GM12878 (cell line): ENCODE measurements around the gene CYP1A2. TPM values are rescaled to one million over a fixed set of nuclear protein-coding genes. Genes with fewer than 3 reads are reported as not detected.

Source experiments
- ATAC-seq: fragments of 200-7000 bp; cut with Tn5 transposase; 3 replicates; pipeline ENCODE4 v1.9.1; 2020; ENCODE audit warnings: mild to moderate bottlenecking, moderate library complexity
- BruUV-seq: library from RNA; stranded (reverse); fragments of 400-500 nt; replicated peaks from 2 replicates; lab custom pipeline; 2021; lab: Mats Ljungman, UMichigan
- CTCF ChIA-PET: fragments of 300-600 bp; sonication (Branson Sonifier 250); formaldehyde crosslinking; extraction: SDS; loops from one replicate; lab custom pipeline; 2021; ENCODE audit warnings: inconsistent platforms; lab: Yijun Ruan, JAX
- POLR2A ChIA-PET: fragments of 350-600 bp; formaldehyde crosslinking; extraction: SDS; loops from one replicate; lab custom pipeline; 2021; ENCODE audit warnings: inconsistent platforms; lab: Charles Lee
- RAD21 ChIA-PET: fragments of 300-600 bp; sonication (Branson Sonifier 250); formaldehyde crosslinking; loops from one replicate; lab custom pipeline; 2023; ENCODE audit warnings: antibody characterized with exemption; ENCODE audit not compliant: unreplicated experiment; lab: Charles Lee
- SMC1A ChIA-PET: fragments of 300-600 bp; sonication (Branson Sonifier 250); formaldehyde crosslinking; loops from one replicate; lab custom pipeline; 2023; ENCODE audit not compliant: unreplicated experiment, uncharacterized antibody; lab: Charles Lee
- DNase-seq: peaks from one replicate; pipeline ENCODE4 v3.0.0-alpha.2; 2011; ENCODE audit warnings: low read depth, low spot score
- FAIRE-seq: peaks from 3 replicates; lab custom pipeline; 2011; peaks lifted over from hg19 to GRCh38; lab: Jason Lieb, UNC
- H2AFZ ChIP-seq: 2 replicates; pipeline ENCODE4 v1.6.0; 2011; ENCODE audit warnings: low read depth, low read length, control low read depth; ENCODE audit not compliant: control insufficient read depth
- H3K27ac ChIP-seq: 2 replicates; pipeline ENCODE4 v1.5.1; 2011; ENCODE audit warnings: control low read depth; ENCODE audit not compliant: control insufficient read depth, insufficient read depth
- H3K27me3 ChIP-seq, 2 experiments: replicated peaks in 1 of 2; 2 replicates each; pipeline versions ENCODE4 v1.6.0 to v1.6.1; 2011; ENCODE audit warnings: low read length in 1 of 2; ENCODE audit not compliant: control insufficient read depth in 2 of 2, insufficient read depth in 2 of 2
- H3K36me3 ChIP-seq, 2 experiments: 2 replicates each; pipeline ENCODE4 v1.5.1; 2011; ENCODE audit warnings: low read length in 1 of 2; ENCODE audit not compliant: control insufficient read depth in 2 of 2, insufficient read depth in 2 of 2
- H3K4me1 ChIP-seq: 2 replicates; pipeline ENCODE4 v1.6.1; 2011; ENCODE audit warnings: mild to moderate bottlenecking, low read length, moderate library complexity, mixed read lengths; ENCODE audit not compliant: control insufficient read depth, insufficient read depth
- H3K4me2 ChIP-seq: 2 replicates; pipeline ENCODE4 v1.6.0; 2011; ENCODE audit warnings: control low read depth; ENCODE audit not compliant: control insufficient read depth, insufficient read depth
- H3K4me3 ChIP-seq: fragments of 200-600 bp; sonication (generic); 2 replicates; pipeline ENCODE4 v1.5.1; 2016
- H3K79me2 ChIP-seq: 2 replicates; pipeline ENCODE4 v1.6.0; 2011; ENCODE audit warnings: low read length; ENCODE audit not compliant: control insufficient read depth, insufficient read depth
- H3K9ac ChIP-seq: 2 replicates; pipeline ENCODE4 v1.8.0; 2011; ENCODE audit warnings: low read length, control low read depth, mixed read lengths; ENCODE audit not compliant: control insufficient read depth, insufficient read depth
- H3K9me3 ChIP-seq: replicated peaks from 3 replicates; pipeline ENCODE4 v1.5.1; 2011; ENCODE audit warnings: mild to moderate bottlenecking, low read length; ENCODE audit not compliant: control insufficient read depth, insufficient read depth
- H4K20me1 ChIP-seq: 2 replicates; pipeline ENCODE4 v1.6.0; 2011; ENCODE audit not compliant: control insufficient read depth, insufficient read depth
- BCL11A ChIP-seq: IDR thresholded peaks from 2 replicates; pipeline ENCODE4 v1.6.1; 2011; ENCODE audit warnings: low read depth, low read length
- GABPA ChIP-seq: IDR thresholded peaks from 2 replicates; pipeline ENCODE4 v1.6.1; 2014; ENCODE audit warnings: antibody characterized with exemption, low read depth, mild to moderate bottlenecking, inconsistent platforms
- KLF5 ChIP-seq: fragments of 450-650 bp; IDR thresholded peaks from 2 replicates; pipeline ENCODE4 v1.6.1; 2014; ENCODE audit warnings: mild to moderate bottlenecking; ENCODE audit not compliant: partially characterized antibody
- POLR2AphosphoS2 ChIP-seq: IDR thresholded peaks from 2 replicates; pipeline ENCODE4 v1.6.1; 2011; ENCODE audit warnings: low read depth, mild to moderate bottlenecking, low read length, improper control_type of control experiment, moderate library complexity
- POU2F2 ChIP-seq: IDR thresholded peaks from 3 replicates; pipeline ENCODE4 v1.6.1; 2011; ENCODE audit warnings: low read depth, mild to moderate bottlenecking, low read length, borderline replicate concordance
- SIX5 ChIP-seq: IDR thresholded peaks from 2 replicates; pipeline ENCODE4 v1.6.1; 2011; ENCODE audit warnings: mild to moderate bottlenecking, low read depth, low read length, moderate library complexity; ENCODE audit not compliant: severe bottlenecking
- SREBF2 ChIP-seq: IDR thresholded peaks from 2 replicates; pipeline ENCODE4 v1.6.1; 2012; ENCODE audit warnings: mild to moderate bottlenecking, low read length
- ZBTB11 ChIP-seq: fragments of 450-650 bp; formaldehyde crosslinking; IDR thresholded peaks from 2 replicates; pipeline ENCODE4 v1.5.0; 2022; ENCODE audit warnings: mild to moderate bottlenecking, missing genetic modification characterization
- WGBS: methylation state at CpG from one replicate; pipeline ENCODE4 v1.1.6; 2016; ENCODE audit warnings: low lambda C conversion rate; ENCODE audit not compliant: insufficient replicate concordance, insufficient coverage; ENCODE audit errors: missing lambda C conversion rate; 5-methylcytosine and 5-hydroxymethylcytosine counted together
- in situ Hi-C: fragments of 300-500 bp; cut with MboI; formaldehyde crosslinking; loops from 9 replicates; pipeline ENCODE4 v1.14.3; 2018; ENCODE audit warnings: mixed read lengths
- intact Hi-C: fragments of 100-400 bp; cut with micrococcal nuclease; formaldehyde crosslinking; loops from one replicate; pipeline ENCODE4 v1.14.2; 2022; ENCODE audit not compliant: unreplicated experiment
- polyA plus RNA-seq, 11 experiments: library from polyadenylated mRNA; depleted of rRNA in 4 of 11; unstranded in 6 of 11; stranded (reverse) in 5 of 11; fragments of >200 nt; fragmentation: Nextera tagmentation in 4 of 11; fragmentation: Illumina TruSeq in 1 of 11; extraction: Ambion mirVana in 4 of 11; extraction: Trizol in 1 of 11; gene quantifications; 1 replicate in 1 of 11; 2 replicates in 10 of 11; pipeline versions ENCODE4 v1.2.1 to v1.2.3, GENCODE V29; 2011 to 2016; ENCODE audit warnings: inconsistent platforms in 2 of 11, missing spikeins in 2 of 11, low read depth in 1 of 11
- total RNA-seq, 4 experiments: library from RNA; depleted of rRNA in 3 of 4; stranded (reverse); fragments of >200 nt in 3 of 4; fragmentation: Illumina TruSeq in 1 of 4; extraction: Trizol in 1 of 4; gene quantifications; 2 replicates each; pipeline versions ENCODE4 v1.2.1 to v1.2.3, GENCODE V29; 2013 to 2021

Gene CYP1A2
- total and polyA plus RNA-seq, 10 of the 15 experiments (the other 5 are each of a cell fraction or from before 2014, with no cell fraction given), result 0.03 to 0.09 (median 0.05) TPM; not detected in 7

- no peak for TF ChIP-seq ZBTB11 (CRISPR knock-in tag)
- no peak for TF ChIP-seq BCL11A
- no peak for TF ChIP-seq SIX5
- no peak for TF ChIP-seq SREBF2
- no peak for TF ChIP-seq KLF5
- no peak for TF ChIP-seq POLR2AphosphoS2
- TF ChIP-seq, all 136 proteins: peak for 0
Measured at GRCh38 chr15:74778599-74778970, 29.9 kb downstream of the CYP1A2 start (continued).

GRCh38 chr15:74779162-74779648 lies 30.6 kb downstream of the CYP1A2 start:
- BruUV-seq, result no TSS peak
- DNase-seq (no peak), FAIRE-seq (no peak), ATAC-seq (no peak)
- TF ChIP-seq GABPA, result no peak
- TF ChIP-seq POLR2AphosphoS2, result no peak
- no peak for TF ChIP-seq POU2F2
- ChIA-PET POLR2A (interaction anchor here (0.7 to 17.5 kb wide), 7 partner anchors 10 to 395 kb away, joined by 3 to 602 read pairs (median 8); partner anchors contain the start of gene CSK), CTCF (interaction anchor here (0.6 to 25.9 kb wide), 8 partner anchors 3 to 756 kb away, joined by 3 to 1288 read pairs (median 10); partner anchors contain the start of gene CSK), SMC1A (interaction anchor here (1.2 to 17.6 kb wide), 4 partner anchors 7 to 171 kb away, joined by 3 to 811 read pairs (median 56); partner anchors contain the start of gene FAM219B), RAD21 (interaction anchor here (0.9 to 25.2 kb wide), 6 partner anchors 0 to 394 kb away, joined by 3 to 1186 read pairs (median 6); partner anchors contain the start of gene CSK)
- H3K27ac ChIP-seq, result peak overlapping the region; percentile 96; the same call in 1 of the 2 replicates
- peak overlapping the region; percentile 11 for H3K4me2 ChIP-seq
- H3K27me3 ChIP-seq, result no peaks in the 10 kb centered on the region
- H3K4me1 ChIP-seq, result peaks cover 73% of the 10 kb centered on the region
- WGBS, result 19% methylated on average over 7 of the region's 7 CpGs
- no peaks in the 10 kb centered on the region for H4K20me1 ChIP-seq
- H3K36me3 ChIP-seq, result no peaks in the 10 kb centered on the region; a peak in 1 of 4 replicates
- no peaks in the 10 kb centered on the region for H3K9me3 ChIP-seq
- H3K9ac ChIP-seq, result no peak overlapping the region
- H3K4me3 ChIP-seq, result no peak overlapping the region
- in situ Hi-C loops, result no loop called here
- peaks cover 43% of the 10 kb centered on the region for H3K79me2 ChIP-seq
- H2AFZ ChIP-seq, result no peak overlapping the region
- intact Hi-C loops, result no loop called here
